HCT116 (cell line): ENCODE results near the gene LINGO1.

Experiments used
- EZH2 ChIP-seq: fragments of 200-600 bp; sonication (generic); IDR thresholded peaks from 2 replicates; pipeline ENCODE4 v1.6.1; 2017; ENCODE audit warnings: antibody characterized with exemption, mixed run types
- JUND ChIP-seq: IDR thresholded peaks from 2 replicates; pipeline ENCODE4 v1.6.1; 2012
- POLR2A ChIP-seq: IDR thresholded peaks from 2 replicates; pipeline ENCODE4 v1.7.0; 2011; ENCODE audit warnings: borderline replicate concordance; ENCODE audit not compliant: insufficient read depth, insufficient read length; ENCODE audit errors: extremely low read depth
- POLR2AphosphoS5 ChIP-seq: IDR thresholded peaks from 2 replicates; pipeline ENCODE4 v1.6.1; 2011; ENCODE audit warnings: mild to moderate bottlenecking, low read depth, low read length, moderate library complexity
- RAD21 ChIP-seq: IDR thresholded peaks from 2 replicates; pipeline ENCODE4 v1.6.1; 2012; ENCODE audit warnings: low read depth, mild to moderate bottlenecking
- REST ChIP-seq: IDR thresholded peaks from 2 replicates; pipeline ENCODE4 v1.6.1; 2012; ENCODE audit warnings: low read depth
- SIN3A ChIP-seq: IDR thresholded peaks from 2 replicates; pipeline ENCODE4 v1.6.1; 2012; ENCODE audit warnings: low read depth
- YY1 ChIP-seq: IDR thresholded peaks from 2 replicates; pipeline ENCODE4 v1.6.1; 2011; ENCODE audit warnings: low read length, low read depth, moderate library complexity, mild to moderate bottlenecking; ENCODE audit not compliant: insufficient replicate concordance; ENCODE audit errors: extremely low read depth
- ZNF274 ChIP-seq: fragments of 200-500 bp; sonication (Bioruptor generic); IDR thresholded peaks from 2 replicates; pipeline ENCODE4 v1.6.1; 2014; ENCODE audit warnings: mild to moderate bottlenecking, low read depth, low read length, inconsistent platforms
- TF ChIP-seq, protein P1 (sequence below), 3 experiments: fragments of 200-600 bp in 1 of 3; sonication (generic) in 1 of 3; IDR thresholded peaks in 2 of 3; conservative IDR thresholded peaks in 1 of 3; 2 replicates each; pipeline ENCODE4 v1.5.1; 2012 to 2017; ENCODE audit warnings: low read depth in 2 of 3, low read length in 2 of 3, antibody characterized with exemption in 1 of 3, borderline replicate concordance in 1 of 3, control low read depth in 1 of 3, mild to moderate bottlenecking in 1 of 3, mixed read lengths in 1 of 3, mixed run types in 1 of 3, moderate library complexity in 1 of 3; ENCODE audit not compliant: insufficient read depth in 1 of 3
- TF ChIP-seq, protein P2 (sequence below): IDR thresholded peaks from 2 replicates; pipeline ENCODE4 v1.6.1; 2011; ENCODE audit warnings: mild to moderate bottlenecking, low read length, moderate library complexity; ENCODE audit not compliant: insufficient replicate concordance; ENCODE audit errors: extremely low read depth

DNA sequence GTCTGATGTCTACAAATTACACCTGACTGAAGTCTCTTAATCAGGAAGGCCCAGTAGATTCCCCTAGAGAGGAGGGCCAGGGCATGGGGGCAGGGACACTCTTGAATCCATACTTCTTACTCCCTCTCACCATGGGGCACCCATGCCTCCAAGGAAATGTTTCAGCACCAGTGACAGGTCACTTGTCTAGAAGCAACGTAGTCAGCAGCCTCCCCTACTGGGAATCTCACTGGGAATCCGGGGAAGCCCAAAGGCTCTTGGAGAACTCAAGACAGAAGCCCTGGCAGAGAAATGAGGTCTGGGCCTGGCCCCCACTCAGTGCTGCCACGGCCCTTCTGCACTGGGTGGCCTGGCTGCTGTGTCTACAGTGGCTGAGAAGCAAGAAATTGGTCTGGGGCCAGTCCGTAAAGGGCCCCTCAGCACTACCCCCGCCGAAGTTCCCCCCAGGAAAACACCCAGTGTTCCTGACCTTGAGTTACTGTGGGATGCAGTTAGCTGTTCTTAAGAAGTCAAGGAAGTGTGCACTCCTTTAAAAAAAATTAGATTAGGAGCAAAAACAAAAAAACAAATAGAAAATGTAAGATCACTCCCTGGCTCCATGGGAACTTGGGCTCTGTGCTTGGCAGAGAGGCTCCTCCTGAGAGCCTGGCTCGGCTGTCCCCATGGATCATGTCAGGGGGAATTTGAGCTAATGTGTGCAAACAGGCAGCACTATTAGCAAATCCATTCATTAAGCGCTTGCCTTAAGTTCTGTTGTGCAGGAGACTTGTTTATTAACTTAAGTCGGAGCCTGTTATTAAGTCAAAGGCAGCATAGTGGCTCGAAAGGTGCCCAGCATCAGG, 5.4 kb upstream of the LINGO1 start:
- no peak for TF ChIP-seq POLR2AphosphoS5
- no peak for TF ChIP-seq EZH2
- TF ChIP-seq REST = no peak
- no peak for TF ChIP-seq POLR2A
- TF ChIP-seq, protein P1, sequence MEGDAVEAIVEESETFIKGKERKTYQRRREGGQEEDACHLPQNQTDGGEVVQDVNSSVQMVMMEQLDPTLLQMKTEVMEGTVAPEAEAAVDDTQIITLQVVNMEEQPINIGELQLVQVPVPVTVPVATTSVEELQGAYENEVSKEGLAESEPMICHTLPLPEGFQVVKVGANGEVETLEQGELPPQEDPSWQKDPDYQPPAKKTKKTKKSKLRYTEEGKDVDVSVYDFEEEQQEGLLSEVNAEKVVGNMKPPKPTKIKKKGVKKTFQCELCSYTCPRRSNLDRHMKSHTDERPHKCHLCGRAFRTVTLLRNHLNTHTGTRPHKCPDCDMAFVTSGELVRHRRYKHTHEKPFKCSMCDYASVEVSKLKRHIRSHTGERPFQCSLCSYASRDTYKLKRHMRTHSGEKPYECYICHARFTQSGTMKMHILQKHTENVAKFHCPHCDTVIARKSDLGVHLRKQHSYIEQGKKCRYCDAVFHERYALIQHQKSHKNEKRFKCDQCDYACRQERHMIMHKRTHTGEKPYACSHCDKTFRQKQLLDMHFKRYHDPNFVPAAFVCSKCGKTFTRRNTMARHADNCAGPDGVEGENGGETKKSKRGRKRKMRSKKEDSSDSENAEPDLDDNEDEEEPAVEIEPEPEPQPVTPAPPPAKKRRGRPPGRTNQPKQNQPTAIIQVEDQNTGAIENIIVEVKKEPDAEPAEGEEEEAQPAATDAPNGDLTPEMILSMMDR (IDR thresholded peaks at IDR 0.05 in 2 of 3, conservative IDR thresholded peaks at IDR 0.05 in 1 of 3; ENCODE audit: borderline replicate concordance in 1 of 3, insufficient read depth in 1 of 3, low read depth in 2 of 3, low read length in 2 of 3) = no peak
- TF ChIP-seq YY1 = no peak
- no peak for TF ChIP-seq RAD21
- TF ChIP-seq ZNF274 = no peak
- TF ChIP-seq JUND = no peak
- TF ChIP-seq, protein P2, sequence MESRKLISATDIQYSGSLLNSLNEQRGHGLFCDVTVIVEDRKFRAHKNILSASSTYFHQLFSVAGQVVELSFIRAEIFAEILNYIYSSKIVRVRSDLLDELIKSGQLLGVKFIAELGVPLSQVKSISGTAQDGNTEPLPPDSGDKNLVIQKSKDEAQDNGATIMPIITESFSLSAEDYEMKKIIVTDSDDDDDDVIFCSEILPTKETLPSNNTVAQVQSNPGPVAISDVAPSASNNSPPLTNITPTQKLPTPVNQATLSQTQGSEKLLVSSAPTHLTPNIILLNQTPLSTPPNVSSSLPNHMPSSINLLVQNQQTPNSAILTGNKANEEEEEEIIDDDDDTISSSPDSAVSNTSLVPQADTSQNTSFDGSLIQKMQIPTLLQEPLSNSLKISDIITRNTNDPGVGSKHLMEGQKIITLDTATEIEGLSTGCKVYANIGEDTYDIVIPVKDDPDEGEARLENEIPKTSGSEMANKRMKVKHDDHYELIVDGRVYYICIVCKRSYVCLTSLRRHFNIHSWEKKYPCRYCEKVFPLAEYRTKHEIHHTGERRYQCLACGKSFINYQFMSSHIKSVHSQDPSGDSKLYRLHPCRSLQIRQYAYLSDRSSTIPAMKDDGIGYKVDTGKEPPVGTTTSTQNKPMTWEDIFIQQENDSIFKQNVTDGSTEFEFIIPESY = no peak
- TF ChIP-seq SIN3A = no peak
